ENCODE measurements around the gene MRPL38. TPM values are rescaled to one million over a fixed set of nuclear protein-coding genes. Genes with fewer than 3 reads are reported as not detected.
A peak's percentile ranks its signal among the peaks of the same experiment; 100 is the strongest.

Gene MRPL38
- total RNA-seq, 2 donors from 2014 or later, result 40.3 to 85.6 TPM

DNA sequence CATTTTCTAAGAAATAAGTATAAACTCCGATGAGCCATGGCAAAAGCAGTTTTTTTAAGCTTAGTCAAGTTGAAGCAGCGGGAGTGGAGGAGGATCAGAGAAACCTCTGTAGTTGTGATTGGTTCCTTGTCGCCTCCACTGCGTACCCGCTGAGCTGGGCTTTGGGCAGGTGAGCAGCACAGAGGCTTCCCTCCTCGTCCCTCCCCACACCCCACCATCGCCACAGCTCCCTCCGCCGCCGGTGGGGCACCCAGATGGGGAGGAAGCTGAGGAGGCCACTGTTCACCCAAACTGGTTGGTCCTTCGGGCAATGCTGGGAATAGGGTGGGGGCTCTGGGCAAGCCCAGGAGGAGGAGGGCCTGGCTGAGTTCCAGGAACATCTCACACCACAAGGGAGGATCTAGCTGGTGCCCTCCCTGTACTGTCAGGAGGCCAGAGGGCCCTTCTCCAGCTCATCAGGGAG lies 5.2 kb upstream of the MRPL38 start:
- Histone ChIP-seq H3K4me3 (no peak overlapping the region), H3K36me3 (no peaks in the 10 kb centered on the region), H3K9me3 (no peaks in the 10 kb centered on the region), H3K27me3 (replicated peaks; ENCODE audit: insufficient read depth) (no peaks in the 10 kb centered on the region), H3K27ac (peak overlapping the region; percentile 59 to 64), H3K4me1 (replicated peaks) (peaks cover 14% of the 10 kb centered on the region)
- peak; percentile 75 for DNase-seq (ENCODE audit: low spot score)
- intact Hi-C loops (cut with DNase I), result no loop called here
- TF ChIP-seq, protein P1, sequence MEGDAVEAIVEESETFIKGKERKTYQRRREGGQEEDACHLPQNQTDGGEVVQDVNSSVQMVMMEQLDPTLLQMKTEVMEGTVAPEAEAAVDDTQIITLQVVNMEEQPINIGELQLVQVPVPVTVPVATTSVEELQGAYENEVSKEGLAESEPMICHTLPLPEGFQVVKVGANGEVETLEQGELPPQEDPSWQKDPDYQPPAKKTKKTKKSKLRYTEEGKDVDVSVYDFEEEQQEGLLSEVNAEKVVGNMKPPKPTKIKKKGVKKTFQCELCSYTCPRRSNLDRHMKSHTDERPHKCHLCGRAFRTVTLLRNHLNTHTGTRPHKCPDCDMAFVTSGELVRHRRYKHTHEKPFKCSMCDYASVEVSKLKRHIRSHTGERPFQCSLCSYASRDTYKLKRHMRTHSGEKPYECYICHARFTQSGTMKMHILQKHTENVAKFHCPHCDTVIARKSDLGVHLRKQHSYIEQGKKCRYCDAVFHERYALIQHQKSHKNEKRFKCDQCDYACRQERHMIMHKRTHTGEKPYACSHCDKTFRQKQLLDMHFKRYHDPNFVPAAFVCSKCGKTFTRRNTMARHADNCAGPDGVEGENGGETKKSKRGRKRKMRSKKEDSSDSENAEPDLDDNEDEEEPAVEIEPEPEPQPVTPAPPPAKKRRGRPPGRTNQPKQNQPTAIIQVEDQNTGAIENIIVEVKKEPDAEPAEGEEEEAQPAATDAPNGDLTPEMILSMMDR (IDR thresholded peaks at IDR 0.05), result no peak
- TF ChIP-seq POLR2A (IDR thresholded peaks at IDR 0.05) (no peak), POLR2AphosphoS5 (IDR thresholded peaks at IDR 0.05) (peak; percentile 26)
- WGBS, result 14% methylated on average over 11 of the region's 11 CpGs

DNA sequence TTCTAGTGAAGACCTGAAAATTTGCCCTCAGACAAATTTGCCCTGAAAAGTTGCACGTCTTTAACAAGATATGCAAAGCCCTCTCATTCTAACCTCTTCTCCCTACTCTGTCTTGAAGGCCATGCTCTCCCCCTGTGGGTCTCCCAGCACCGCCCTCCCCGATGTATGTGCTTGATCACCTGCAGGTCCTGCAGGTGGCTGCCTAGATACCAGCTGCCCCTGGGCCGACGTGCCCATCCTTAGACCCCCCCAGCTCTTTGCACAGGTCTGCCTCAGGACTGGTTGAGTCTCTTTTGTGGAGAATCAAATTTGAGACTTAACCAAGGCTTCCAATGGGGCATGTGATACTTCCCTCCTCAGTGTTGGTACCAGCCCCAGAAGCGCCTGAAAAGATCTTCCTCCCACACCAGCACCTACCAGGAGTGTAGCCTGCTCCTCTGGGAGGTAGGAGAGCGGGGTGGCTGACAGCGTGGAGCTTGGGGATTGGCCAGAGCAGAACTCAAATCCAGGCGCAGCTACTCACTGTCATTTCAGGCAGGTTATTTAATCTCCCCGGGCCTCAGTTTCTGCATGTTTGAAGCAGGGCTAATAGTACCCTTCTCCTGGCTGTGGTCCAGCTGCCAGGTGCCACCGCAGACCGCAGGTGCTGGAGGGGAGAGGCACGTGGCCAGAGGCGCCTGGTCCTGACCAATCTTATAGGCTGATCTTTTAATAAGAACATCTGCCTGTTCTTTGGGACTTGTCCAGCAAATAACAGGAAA lies 4.5 kb upstream of the MRPL38 start:
- intact Hi-C loops (cut with DNase I), result no loop called here
- DNase-seq (ENCODE audit: low spot score), result peak; percentile 50
- peaks cover 14% of the 10 kb centered on the region for H3K4me1 ChIP-seq (replicated peaks)

DNA sequence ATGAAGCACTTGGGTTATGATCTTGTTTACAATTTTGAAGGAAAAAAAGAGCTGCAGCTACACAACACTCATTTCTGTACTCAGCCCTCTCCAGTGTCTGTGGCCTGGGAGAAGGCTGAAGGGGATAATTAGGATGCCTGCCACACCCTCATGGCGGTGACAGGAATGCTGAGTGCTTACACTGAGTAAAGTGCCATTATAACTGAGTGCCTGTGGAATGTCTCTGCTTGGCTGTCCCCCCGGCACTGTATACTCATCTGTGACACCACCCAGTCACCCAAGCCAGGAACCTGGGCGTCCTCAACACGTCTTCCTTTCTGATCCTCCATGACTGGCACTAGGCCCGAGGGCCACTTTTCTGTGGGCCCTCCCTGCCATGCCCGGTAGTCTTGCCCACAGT lies 3.5 kb upstream of the MRPL38 start:
- TF ChIP-seq, protein P1 (IDR thresholded peaks at IDR 0.05), result no peak
- TF ChIP-seq POLR2AphosphoS5 (IDR thresholded peaks at IDR 0.05), result no peak
- TF ChIP-seq POLR2A (IDR thresholded peaks at IDR 0.05), result no peak
- Histone ChIP-seq H3K4me1 (replicated peaks) (peaks cover 17% of the 10 kb centered on the region), H3K27ac (no peak overlapping the region), H3K27me3 (replicated peaks; ENCODE audit: insufficient read depth) (no peaks in the 10 kb centered on the region), H3K9me3 (no peaks in the 10 kb centered on the region), H3K36me3 (no peaks in the 10 kb centered on the region), H3K4me3 (no peak overlapping the region)
- intact Hi-C loops (cut with DNase I), result no loop called here
- no peak for DNase-seq (ENCODE audit: low spot score)
- 67% methylated on average over 6 of the region's 6 CpGs for WGBS

More for the DNA sequence above, 4.5 kb upstream of the MRPL38 start:
- Histone ChIP-seq H3K36me3 (no peaks in the 10 kb centered on the region), H3K27ac (peak overlapping the region; percentile 59 to 64), H3K4me3 (no peak overlapping the region), H3K27me3 (replicated peaks; ENCODE audit: insufficient read depth) (no peaks in the 10 kb centered on the region), H3K9me3 (no peaks in the 10 kb centered on the region)
- no peak for TF ChIP-seq POLR2A (IDR thresholded peaks at IDR 0.05)
- no peak for TF ChIP-seq POLR2AphosphoS5 (IDR thresholded peaks at IDR 0.05)
- TF ChIP-seq, protein P1 (IDR thresholded peaks at IDR 0.05), result no peak
- WGBS, result 41% methylated on average over 14 of the region's 14 CpGs

DNA sequence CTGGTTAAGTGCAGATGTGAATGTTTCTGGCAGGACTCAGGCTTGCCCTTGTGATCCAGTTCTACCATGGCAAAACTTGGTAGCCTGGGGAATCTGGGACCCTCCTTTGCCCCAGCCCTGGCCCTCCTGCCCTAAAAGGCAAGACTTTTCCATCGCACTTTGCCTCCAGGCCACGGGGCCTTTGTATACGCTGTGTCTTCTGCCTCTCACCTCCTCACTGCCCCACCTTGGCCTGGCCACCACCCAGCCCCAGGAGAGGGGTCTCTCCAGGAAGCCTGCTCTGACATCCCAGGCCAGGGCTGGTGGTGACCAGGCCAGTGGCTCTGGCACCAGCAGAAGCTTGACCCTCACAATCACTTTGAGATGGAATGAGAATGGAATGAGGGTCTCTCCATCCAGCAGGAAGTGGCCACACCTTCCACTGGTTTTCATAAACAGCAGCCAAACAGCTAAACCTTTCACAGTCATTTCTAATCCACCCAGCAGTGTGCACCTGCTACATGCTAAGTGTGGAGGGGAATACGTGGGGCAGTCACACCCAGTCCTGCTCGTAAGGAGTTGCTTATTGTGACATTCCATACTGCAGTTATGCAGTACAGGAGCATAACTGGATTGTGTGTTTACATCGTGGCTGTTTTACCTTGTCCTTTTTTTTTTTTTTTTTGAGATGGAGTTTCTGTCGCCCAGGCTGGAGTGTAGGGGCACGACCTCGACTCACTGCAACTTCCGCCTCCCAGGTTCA lies 1.6 kb upstream of the MRPL38 start:
- intact Hi-C loops (cut with DNase I), result no loop called here
- H3K4me1 ChIP-seq (replicated peaks), result peaks cover 17% of the 10 kb centered on the region

More for the DNA sequence above, 1.6 kb upstream of the MRPL38 start:
- Histone ChIP-seq H3K9me3 (no peaks in the 10 kb centered on the region), H3K27me3 (replicated peaks; ENCODE audit: insufficient read depth) (no peaks in the 10 kb centered on the region), H3K36me3 (peaks cover 5 to 8% of the 10 kb centered on the region in 2 donors), H3K27ac (no peak overlapping the region), H3K4me3 (no peak overlapping the region)
- no peak for DNase-seq (ENCODE audit: low spot score)
- WGBS, result 86% methylated on average over 10 of the region's 10 CpGs
- TF ChIP-seq POLR2A (IDR thresholded peaks at IDR 0.05) (no peak), POLR2AphosphoS5 (IDR thresholded peaks at IDR 0.05) (no peak)
- TF ChIP-seq, protein P1 (IDR thresholded peaks at IDR 0.05), result no peak
